Natural killer cell treated with Interleukin-12 subunit alpha and Interleukin-12 subunit beta and Interleukin-15 and Interleukin-18, amount 100 ng/mL, for 72 hours (primary cell): ENCODE data around the gene LRP4. TPM values are rescaled to one million over a fixed set of nuclear protein-coding genes. Genes with fewer than 3 reads are reported as not detected.

Source experiments
- ATAC-seq, 2 donors: fragments of 150-1000 bp; cut with Tn5 transposase in 1 of 2; sonication (Bioruptor Pico), chemical (Tn5 transposase) in 1 of 2; 2 replicates each; pipeline ENCODE4 v1.10.0; 2021
- DNase-seq: peaks from one replicate; pipeline ENCODE4 v3.0.0; 2022; ENCODE audit warnings: low spot score
- H3K27ac Mint-ChIP-seq, 2 donors: 1 replicate in 1 of 2; 2 replicates in 1 of 2; pipeline ENCODE4 v1.8.0; 2022; ENCODE audit warnings: mixed read lengths in 2 of 2, mild to moderate bottlenecking in 1 of 2, moderate library complexity in 1 of 2
- H3K27me3 Mint-ChIP-seq, 2 donors: 1 replicate in 1 of 2; 2 replicates in 1 of 2; pipeline ENCODE4 v1.8.0; 2022; ENCODE audit warnings: mixed read lengths in 2 of 2
- H3K36me3 Mint-ChIP-seq: one replicate; pipeline ENCODE4 v1.8.0; 2022; ENCODE audit warnings: mixed read lengths
- H3K4me1 Mint-ChIP-seq, 2 donors: 1 replicate in 1 of 2; 2 replicates in 1 of 2; pipeline ENCODE4 v1.8.0; 2022; ENCODE audit warnings: low read depth in 2 of 2, mixed read lengths in 2 of 2, mild to moderate bottlenecking in 1 of 2
- H3K4me3 Mint-ChIP-seq: one replicate; pipeline ENCODE4 v1.8.0; 2022; ENCODE audit warnings: mixed read lengths
- H3K9me3 Mint-ChIP-seq: 2 replicates; pipeline ENCODE4 v1.8.0; 2022; ENCODE audit warnings: mixed read lengths
- total RNA-seq, 2 donors: library from RNA; stranded (reverse); gene quantifications; one replicate each; pipeline ENCODE4 v1.2.3, GENCODE V29; 2022

Gene LRP4
- total RNA-seq, 2 donors from 2014 or later: 0.90 to 2.6 TPM

GRCh38 chr11:46838501-46838900 is 79.8 kb downstream of the LRP4 start:
- no peaks in the 10 kb centered on the region for H3K27me3 Mint-ChIP-seq
- no peak overlapping the region for H3K4me3 Mint-ChIP-seq
- ATAC-seq (no peak), DNase-seq (no peak)
- no peaks in the 10 kb centered on the region for H3K9me3 Mint-ChIP-seq
- H3K36me3 Mint-ChIP-seq: no peaks in the 10 kb centered on the region
- H3K4me1 Mint-ChIP-seq: peaks cover 24 to 25% of the 10 kb centered on the region in 2 donors
- no peak overlapping the region for H3K27ac Mint-ChIP-seq

- ATAC-seq (no peak), DNase-seq (no peak)
- Mint-ChIP-seq H3K27me3 (no peaks in the 10 kb centered on the region), H3K36me3 (no peaks in the 10 kb centered on the region), H3K4me3 (no peak overlapping the region), H3K27ac (no peak overlapping the region), H3K4me1 (peaks cover 19 to 24% of the 10 kb centered on the region in 2 donors), H3K9me3 (no peaks in the 10 kb centered on the region)
Observed at GRCh38 chr11:46837860-46838259, 80.5 kb downstream of the LRP4 start.

- H3K36me3 Mint-ChIP-seq: no peaks in the 10 kb centered on the region
- DNase-seq (no peak), ATAC-seq (no peak)
- peaks cover 13 to 24% of the 10 kb centered on the region in 2 donors for H3K4me1 Mint-ChIP-seq
- no peaks in the 10 kb centered on the region for H3K9me3 Mint-ChIP-seq
- H3K4me3 Mint-ChIP-seq: no peak overlapping the region
- H3K27ac Mint-ChIP-seq: no peak overlapping the region
- H3K27me3 Mint-ChIP-seq: no peaks in the 10 kb centered on the region
Observed at GRCh38 chr11:46836870-46837269, 81.5 kb downstream of the LRP4 start.

GRCh38 chr11:46836431-46836830 is 81.9 kb downstream of the LRP4 start:
- H3K27ac Mint-ChIP-seq: no peak overlapping the region
- ATAC-seq (no peak), DNase-seq (no peak)
- H3K36me3 Mint-ChIP-seq: no peaks in the 10 kb centered on the region
- H3K9me3 Mint-ChIP-seq: no peaks in the 10 kb centered on the region
- H3K4me1 Mint-ChIP-seq: peaks cover 12 to 24% of the 10 kb centered on the region in 2 donors
- H3K4me3 Mint-ChIP-seq: no peak overlapping the region
- H3K27me3 Mint-ChIP-seq: no peaks in the 10 kb centered on the region

GRCh38 chr11:46835897-46836296 is 82.5 kb downstream of the LRP4 start:
- DNase-seq: no peak
- Mint-ChIP-seq H3K9me3 (no peaks in the 10 kb centered on the region), H3K4me3 (no peak overlapping the region), H3K27ac (no peak overlapping the region), H3K36me3 (no peaks in the 10 kb centered on the region), H3K4me1 (peaks cover 10 to 24% of the 10 kb centered on the region in 2 donors), H3K27me3 (no peaks in the 10 kb centered on the region)
- no peak for ATAC-seq

- no peaks in the 10 kb centered on the region for H3K9me3 Mint-ChIP-seq
- DNase-seq (no peak), ATAC-seq (no peak)
- H3K27ac Mint-ChIP-seq: no peak overlapping the region
- no peak overlapping the region for H3K4me3 Mint-ChIP-seq
- H3K27me3 Mint-ChIP-seq: no peaks in the 10 kb centered on the region
- H3K36me3 Mint-ChIP-seq: no peaks in the 10 kb centered on the region
- peaks cover 12 to 24% of the 10 kb centered on the region in 2 donors for H3K4me1 Mint-ChIP-seq
Observed at GRCh38 chr11:46834821-46835220, 83.5 kb downstream of the LRP4 start.

GRCh38 chr11:46832511-46833214 is 85.7 kb downstream of the LRP4 start:
- Mint-ChIP-seq H3K27me3 (no peaks in the 10 kb centered on the region), H3K27ac (no peak overlapping the region), H3K9me3 (no peaks in the 10 kb centered on the region), H3K4me1 (peaks cover 17 to 18% of the 10 kb centered on the region in 2 donors), H3K4me3 (no peak overlapping the region), H3K36me3 (no peaks in the 10 kb centered on the region)
- DNase-seq: no peak
- ATAC-seq: no peak

- DNase-seq: no peak
- Mint-ChIP-seq H3K4me1 (peaks cover 19 to 25% of the 10 kb centered on the region in 2 donors), H3K36me3 (no peaks in the 10 kb centered on the region), H3K27me3 (no peaks in the 10 kb centered on the region), H3K27ac (peak overlapping the region in 1 of 2 donors; percentile 58), H3K4me3 (no peak overlapping the region), H3K9me3 (no peaks in the 10 kb centered on the region)
- no peak for ATAC-seq
Observed at GRCh38 chr11:46827995-46828394, 90.4 kb downstream of the LRP4 start.

- Mint-ChIP-seq H3K4me1 (peaks cover 19% of the 10 kb centered on the region in 2 donors), H3K27ac (peak overlapping the region in 1 of 2 donors; percentile 33), H3K9me3 (no peaks in the 10 kb centered on the region), H3K27me3 (no peaks in the 10 kb centered on the region), H3K4me3 (peak overlapping the region; percentile 76), H3K36me3 (no peaks in the 10 kb centered on the region)
- ATAC-seq (peak; percentile 100), DNase-seq (peak; percentile 87)
Observed at GRCh38 chr11:46826310-46827044, 91.9 kb downstream of the LRP4 start.

GRCh38 chr11:46808799-46809431 is 109.4 kb downstream of the LRP4 start:
- Mint-ChIP-seq H3K4me3 (no peak overlapping the region), H3K27me3 (no peaks in the 10 kb centered on the region), H3K4me1 (peaks cover 4 to 6% of the 10 kb centered on the region in 2 donors), H3K9me3 (no peaks in the 10 kb centered on the region), H3K36me3 (peaks cover 31% of the 10 kb centered on the region), H3K27ac (no peak overlapping the region)
- DNase-seq (no peak), ATAC-seq (peak in 1 of 2 donors; percentile 38)

Other genes starting within 250 kb of the LRP4 start
- gene ARHGAP1, start 217.9 kb downstream of the LRP4 start, total RNA-seq: 10 to 100 TPM; 66.6 to 68.9 TPM
- 10 to 100 TPM; 14.4 to 15.0 TPM for gene ZNF408, start 217.5 kb downstream of the LRP4 start, total RNA-seq
- gene F2, start 199.3 kb downstream of the LRP4 start, total RNA-seq: under 1 TPM in 1 of 2 donors, not detected in 1; 0.17 TPM
- 100 to 1,000 TPM in 1 of 2 donors, 10 to 100 TPM in 1; 98.1 to 164 TPM for gene CKAP5, start 72.3 kb downstream of the LRP4 start, total RNA-seq
- gene CSTPP1, start 18.2 kb upstream of the LRP4 start, total RNA-seq: 10 to 100 TPM; 20.9 to 23.8 TPM